Hematopoietic multipotent progenitor cell treated with erythropoietin and hydrocortisone succinate and interleukin-3 and kit ligand, for 4 days (in vitro differentiated cells): ENCODE results near the gene GRAP2.

Source experiments
- DNase-seq: peaks from one replicate; pipeline ENCODE4 v3.0.0-alpha.2; 2015

The GRAP2 gene

GRCh38 chr22:39925909-39926679 lies 25.2 kb downstream of the GRAP2 start:
- peak; percentile 64 for DNase-seq

DNA sequence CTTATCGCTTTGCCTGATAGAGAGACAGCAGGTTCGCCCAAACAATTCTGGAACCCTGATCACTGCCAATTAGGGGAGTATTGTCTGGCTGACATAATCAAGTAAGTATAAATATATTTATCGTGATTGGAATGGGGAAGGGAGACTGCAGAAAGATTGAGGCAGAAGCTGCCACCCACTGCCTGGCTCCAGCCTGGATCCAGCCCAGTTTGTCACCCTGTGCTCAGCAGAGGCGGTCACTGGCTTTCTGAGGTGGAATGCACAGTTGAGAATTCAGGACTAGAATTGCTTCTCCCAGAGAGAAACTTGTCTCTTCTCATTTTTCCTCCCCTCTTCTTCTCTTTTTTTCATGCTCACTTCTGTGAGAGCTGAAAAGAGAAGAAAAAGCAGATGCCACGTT lies 25.9 kb downstream of the GRAP2 start:
- no peak for DNase-seq

DNA sequence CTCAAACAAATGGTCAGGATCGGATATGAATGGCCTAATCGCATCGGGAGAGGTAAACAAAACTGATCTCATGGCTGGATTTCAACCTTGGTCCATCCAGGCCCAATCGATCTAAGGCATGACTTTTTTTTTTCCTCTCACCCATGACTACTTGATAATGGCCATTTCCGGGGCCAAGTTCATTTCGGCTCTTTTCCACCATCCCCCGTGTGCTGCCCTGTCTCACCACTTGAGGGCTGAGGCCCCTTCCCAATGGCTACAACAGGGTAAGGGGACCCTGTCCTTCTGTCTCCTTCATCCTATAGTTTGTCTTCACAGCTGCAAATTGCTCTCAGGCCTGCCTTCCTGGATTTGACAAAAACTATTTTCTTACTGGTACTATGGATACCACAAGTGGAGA lies 26.7 kb downstream of the GRAP2 start:
- DNase-seq: no peak

DNA sequence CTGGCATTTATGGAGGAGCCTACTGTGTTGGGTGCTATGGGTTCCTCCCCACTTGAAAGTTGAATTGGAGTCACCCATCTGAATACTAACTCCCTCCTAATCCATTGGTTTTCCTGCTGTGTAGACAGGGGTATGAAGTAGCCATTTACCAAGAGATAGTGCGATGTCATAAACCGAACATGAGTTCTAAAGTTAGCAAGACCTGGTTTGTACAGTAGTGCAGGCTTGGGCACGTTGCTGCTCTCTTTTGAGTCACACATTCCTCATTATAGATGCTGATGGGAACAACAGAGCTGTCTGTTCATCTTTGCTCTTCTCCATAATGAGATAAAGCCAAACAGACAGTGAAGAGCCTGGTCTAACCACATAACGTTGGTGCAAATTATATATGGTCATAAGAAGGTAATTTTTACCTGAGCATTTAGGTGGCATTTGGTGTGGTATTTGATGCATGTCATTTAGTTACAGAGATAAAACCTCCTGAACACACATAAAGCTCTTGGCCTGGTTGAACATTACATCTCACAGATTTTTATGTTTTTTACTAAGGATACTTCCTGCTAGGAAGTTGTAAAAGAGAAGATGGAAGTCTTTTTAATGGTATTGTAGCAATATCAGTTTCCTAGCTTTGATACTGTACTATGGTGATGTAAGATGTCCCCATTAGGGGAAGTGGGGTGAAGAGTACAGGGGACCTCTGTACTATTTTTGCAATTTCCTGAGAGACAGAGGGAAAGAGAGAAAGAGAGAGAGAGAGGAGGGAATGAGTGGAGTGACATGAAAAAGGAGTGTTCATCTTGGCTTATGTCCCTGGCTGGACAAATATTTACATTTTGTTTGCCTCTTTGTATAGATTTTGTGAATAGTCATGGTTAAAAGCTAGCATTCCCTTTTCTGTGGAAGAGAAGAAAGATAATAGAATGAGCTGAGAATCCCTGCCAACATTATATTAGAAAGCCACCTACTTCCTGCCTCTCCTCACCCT lies 27.9 kb downstream of the GRAP2 start:
- DNase-seq: peak; percentile 56

DNA sequence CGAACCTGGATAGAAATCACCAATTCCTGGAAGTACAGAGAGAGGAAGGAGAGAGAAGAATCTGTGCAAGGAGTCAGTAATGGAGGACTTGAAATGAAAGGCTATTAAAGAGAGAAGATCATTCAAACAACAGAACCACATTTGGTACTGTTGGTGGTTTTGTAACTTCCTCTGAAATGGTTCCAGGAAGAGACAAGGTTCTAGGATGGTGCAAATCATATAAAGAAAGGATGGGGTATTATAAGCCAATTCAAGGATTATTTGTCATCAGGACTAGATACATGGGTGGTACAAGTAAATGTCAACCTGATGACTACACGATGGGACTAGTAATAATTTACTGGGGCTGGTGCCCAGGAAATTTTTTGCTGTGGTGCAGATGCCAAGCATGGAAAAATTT lies 30.4 kb downstream of the GRAP2 start:
- no peak for DNase-seq

GRCh38 chr22:39932166-39932565 lies 31.3 kb downstream of the GRAP2 start:
- no peak for DNase-seq

DNA sequence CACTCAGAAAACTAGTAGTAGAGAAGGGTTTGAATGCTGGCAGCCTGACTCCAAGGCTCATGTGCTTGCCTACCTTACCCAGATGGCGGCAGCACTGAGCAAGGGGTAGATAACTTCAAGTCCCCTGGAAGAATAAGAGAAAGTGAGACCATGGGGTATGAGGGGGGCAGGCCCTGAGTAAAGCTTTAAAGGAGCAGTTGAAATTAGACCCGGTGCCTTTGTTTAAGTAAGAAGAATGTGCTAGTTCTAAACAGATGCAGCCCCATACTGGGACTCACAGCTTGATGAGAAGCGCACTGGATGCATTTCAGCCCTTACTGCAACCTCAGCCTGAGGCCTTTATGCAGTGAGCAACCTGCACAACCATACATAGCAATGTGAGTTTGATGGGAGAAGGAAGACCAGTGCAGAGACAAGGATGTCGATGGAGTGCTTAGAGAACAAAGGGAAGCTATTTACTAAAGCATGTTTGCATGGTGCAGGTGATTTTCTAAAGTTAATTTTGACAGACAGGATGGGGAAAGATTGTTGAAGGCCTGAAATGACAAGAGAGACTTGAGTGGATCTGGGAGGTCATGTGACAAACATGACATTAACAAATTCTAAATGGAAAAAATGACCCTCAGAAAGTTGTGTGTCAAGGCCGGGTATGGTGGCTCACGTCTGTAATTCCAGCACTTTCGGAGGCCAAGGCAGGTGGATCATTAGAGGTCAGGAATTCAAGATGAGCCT lies 32.2 kb downstream of the GRAP2 start:
- DNase-seq: peak; percentile 86

- no peak for DNase-seq
Measured at GRCh38 chr22:39933741-39934140, 32.9 kb downstream of the GRAP2 start.

GRCh38 chr22:39935116-39935515 lies 34.2 kb downstream of the GRAP2 start:
- no peak for DNase-seq

GRCh38 chr22:39935612-39936011 lies 34.7 kb downstream of the GRAP2 start:
- no peak for DNase-seq

DNA sequence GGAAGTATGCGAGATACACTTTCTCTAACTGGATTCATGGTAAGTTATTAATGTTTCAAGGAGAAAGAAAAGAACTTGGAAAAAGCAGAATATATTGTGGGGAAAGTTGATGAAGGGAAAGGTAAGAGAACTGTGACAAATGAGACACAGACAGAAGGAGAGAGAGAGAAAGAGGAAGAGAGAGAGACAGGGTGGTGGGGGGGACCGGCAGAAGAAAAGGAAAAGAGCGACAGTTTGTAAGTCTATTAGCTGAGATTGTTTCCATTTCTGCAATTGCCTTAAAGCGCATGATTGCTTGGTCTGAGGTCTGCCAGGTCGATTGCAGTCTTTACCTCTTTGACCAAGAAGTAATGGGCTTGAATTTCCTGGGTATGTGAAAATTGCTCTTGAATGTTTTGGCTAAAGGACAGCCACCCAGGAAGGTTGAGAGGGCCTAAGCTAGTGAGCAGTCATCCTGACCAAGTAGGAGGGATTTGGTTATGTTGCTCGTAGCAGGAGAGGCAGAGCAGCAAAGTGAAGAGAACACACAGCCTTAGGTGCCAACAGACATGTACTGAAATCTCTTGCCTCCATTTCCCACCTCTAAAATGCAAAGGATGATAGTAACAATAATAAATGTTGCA lies 35.8 kb downstream of the GRAP2 start:
- DNase-seq: no peak

DNA sequence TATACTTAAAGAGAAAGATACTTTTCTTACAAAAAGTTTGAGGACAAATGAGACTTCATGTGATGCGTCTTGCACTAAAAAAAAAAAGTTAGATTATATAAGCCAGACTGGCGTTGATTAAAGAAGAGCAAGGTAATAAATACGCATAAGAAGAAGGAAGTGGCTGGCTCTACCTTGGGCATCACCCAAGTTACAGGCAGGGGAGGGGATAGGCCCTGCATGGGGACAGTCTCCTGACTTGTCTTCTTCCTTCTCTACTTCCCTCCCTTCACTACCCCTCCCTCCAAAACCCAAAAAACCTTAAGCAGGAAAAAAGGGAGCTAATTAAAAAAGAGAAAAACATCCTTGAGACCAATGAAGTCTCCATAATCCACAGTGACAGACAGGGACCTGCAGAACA lies 37.0 kb downstream of the GRAP2 start:
- DNase-seq: no peak

- no peak for DNase-seq
Measured at GRCh38 chr22:39938509-39939111, 37.7 kb downstream of the GRAP2 start.

- no peak for DNase-seq
Measured at GRCh38 chr22:39939830-39940229, 38.9 kb downstream of the GRAP2 start.

DNA sequence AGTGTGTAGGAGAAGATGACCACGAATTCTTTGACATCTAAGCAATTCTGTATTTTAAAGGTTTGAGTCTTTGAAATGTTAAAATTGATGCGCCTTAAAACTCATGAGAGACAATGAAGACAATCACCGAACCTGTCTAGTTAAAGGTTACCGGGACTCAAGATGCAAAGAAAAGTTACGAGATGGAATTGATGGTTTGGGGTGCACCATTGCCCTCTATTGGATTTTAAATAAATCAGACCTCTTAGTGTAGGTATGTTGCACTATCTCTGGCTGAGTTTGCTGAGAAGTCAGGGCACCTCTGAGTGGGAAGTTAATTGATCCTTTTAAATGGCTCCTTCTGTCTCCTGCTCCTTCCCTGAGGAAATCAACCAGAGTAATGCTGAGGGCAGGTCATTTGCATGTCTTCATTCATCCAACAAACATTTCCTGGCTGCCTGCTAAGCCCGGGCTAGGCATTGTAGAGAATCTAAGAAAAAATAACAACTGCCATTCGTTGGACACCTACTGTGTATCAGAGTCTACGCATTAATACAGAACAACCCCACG lies 39.9 kb downstream of the GRAP2 start:
- DNase-seq: peak; percentile 56

DNA sequence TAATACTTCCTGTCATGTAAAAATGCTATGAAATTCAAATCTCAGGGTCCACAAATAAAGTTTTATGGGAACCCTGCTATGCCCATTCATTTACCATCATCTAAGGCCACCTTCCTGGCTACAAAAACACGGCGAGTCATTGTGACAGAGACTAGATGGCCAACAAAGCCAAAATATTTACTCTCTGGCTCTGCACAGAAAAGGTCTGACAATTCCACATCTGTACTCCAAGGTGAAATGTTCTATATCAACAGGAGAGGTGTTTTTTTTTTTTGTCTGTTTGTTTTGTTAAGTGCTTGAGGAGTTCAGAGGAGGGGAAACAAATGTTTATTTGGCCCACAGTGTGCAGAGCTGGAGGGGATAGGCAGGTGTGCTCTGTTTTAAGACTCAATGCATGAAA lies 40.7 kb downstream of the GRAP2 start:
- DNase-seq: no peak

GRCh38 chr22:39942439-39943230 lies 41.8 kb downstream of the GRAP2 start:
- peak; percentile 81 for DNase-seq

- DNase-seq: no peak
Measured at GRCh38 chr22:39943337-39943736, 42.5 kb downstream of the GRAP2 start.

DNA sequence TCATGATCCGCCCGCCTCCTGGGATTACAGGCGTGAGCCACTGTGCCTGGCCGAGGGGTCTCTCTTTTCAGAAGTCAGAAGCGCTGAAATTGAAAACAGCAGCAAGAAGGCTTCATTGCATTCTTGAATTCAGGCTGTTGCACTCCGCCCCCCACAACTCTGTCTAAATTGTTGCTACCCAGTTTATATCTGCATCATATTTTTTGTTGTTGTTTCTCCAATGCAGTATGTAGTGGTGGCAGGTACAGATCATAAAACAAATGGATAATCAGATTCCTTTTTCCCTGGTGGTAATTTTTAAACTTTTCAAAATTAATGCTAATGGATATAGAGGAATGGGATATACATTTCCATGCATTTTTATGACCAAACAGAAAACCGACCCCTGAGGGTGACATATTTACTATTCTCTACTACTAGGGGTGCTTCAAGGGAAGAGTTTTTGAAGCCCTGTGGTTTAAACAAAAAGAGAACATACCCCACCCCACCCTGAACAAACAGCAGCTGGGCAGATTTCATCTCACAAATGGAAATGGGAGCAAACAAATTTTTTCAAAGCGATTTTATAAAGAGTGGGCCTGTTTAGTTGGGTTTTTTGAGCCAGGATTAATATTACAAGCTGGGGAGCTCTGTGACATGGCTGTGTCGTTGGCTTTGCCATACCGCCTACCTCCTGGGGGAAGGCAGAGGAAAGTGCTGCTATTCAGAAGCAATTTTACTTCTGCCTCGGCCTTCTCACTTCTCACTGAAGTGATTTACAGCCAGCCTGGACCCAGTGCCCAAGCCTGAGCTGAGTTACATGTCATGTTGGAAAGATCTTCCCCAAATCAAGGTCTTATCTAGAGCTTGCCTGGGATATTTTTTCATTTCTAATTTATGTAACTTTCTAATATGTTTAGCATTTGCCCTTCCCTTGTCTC lies 43.3 kb downstream of the GRAP2 start:
- DNase-seq: no peak

- DNase-seq: no peak
Measured at GRCh38 chr22:39946126-39946502, 45.2 kb downstream of the GRAP2 start.
